ENCODE results near the gene FLOT1. TPM values are rescaled to one million over a fixed set of nuclear protein-coding genes. Genes with fewer than 3 reads are reported as not detected.
A peak's percentile ranks its signal among the peaks of the same experiment; 100 is the strongest.

Gene FLOT1
- total and polyA plus RNA-seq, 2 of the 13 experiments (the other 11 are each of a cell fraction or from before 2014, with no cell fraction given), result 82.3 to 130 TPM

GRCh38 chr6:30763618-30764489 is 21.4 kb upstream of the FLOT1 start (continued):
- TF ChIP-seq SMYD3 (CRISPR knock-in tag; IDR thresholded peaks at IDR 0.05) (0 out of 2 replicates have a peak, but pooled peaks have one; percentile 20), CC2D1A (CRISPR knock-in tag; IDR thresholded peaks at IDR 0.05) (no peak), TIGD3 (CRISPR knock-in tag; IDR thresholded peaks at IDR 0.05; ENCODE audit: borderline replicate concordance) (peak; percentile 88), RFXAP (CRISPR knock-in tag; IDR thresholded peaks at IDR 0.05; ENCODE audit: borderline replicate concordance) (0 out of 2 replicates have a peak, but pooled peaks have one; percentile 21), ZNF337 (CRISPR knock-in tag; IDR thresholded peaks at IDR 0.05; ENCODE audit: borderline replicate concordance, low read depth) (peak; percentile 78), BRD4 (CRISPR knock-in tag; IDR thresholded peaks at IDR 0.05) (peak; percentile 91), PAWR (CRISPR knock-in tag; IDR thresholded peaks at IDR 0.05; ENCODE audit: borderline replicate concordance) (no peak), NR2F6 (IDR thresholded peaks at IDR 0.05) (peak; percentile 88), NR2F6 (CRISPR knock-in tag; IDR thresholded peaks at IDR 0.05) (peak; percentile 88), ZSCAN25 (CRISPR knock-in tag; IDR thresholded peaks at IDR 0.05) (peak; percentile 73; the same call in 1 of the 2 replicates), ZNF883 (CRISPR knock-in tag; IDR thresholded peaks at IDR 0.05; ENCODE audit: not compliant biosample characterization) (peak; percentile 55), FOXC1 (CRISPR knock-in tag; IDR thresholded peaks at IDR 0.05; ENCODE audit: borderline replicate concordance) (no peak; the same call in 1 of the 2 replicates), MEIS1 (CRISPR knock-in tag; IDR thresholded peaks at IDR 0.05; ENCODE audit: borderline replicate concordance) (peak; percentile 26), ZNF274 (CRISPR knock-in tag; IDR thresholded peaks at IDR 0.05) (peak; percentile 90), SMARCE1 (IDR thresholded peaks at IDR 0.05; ENCODE audit: borderline replicate concordance) (no peak), ZNF362 (CRISPR knock-in tag; IDR thresholded peaks at IDR 0.05; ENCODE audit: borderline replicate concordance) (peak; percentile 56; the same call in 1 of the 2 replicates), ZNF224 (CRISPR knock-in tag; IDR thresholded peaks at IDR 0.05) (peak; percentile 96; the same call in 1 of the 2 replicates), ZFYVE20 (CRISPR knock-in tag; IDR thresholded peaks at IDR 0.05; ENCODE audit: borderline replicate concordance, low read depth) (no peak), ZNF276 (CRISPR knock-in tag; IDR thresholded peaks at IDR 0.05; ENCODE audit: low read depth) (no peak), ZNF614 (CRISPR knock-in tag; IDR thresholded peaks at IDR 0.05; ENCODE audit: borderline replicate concordance) (peak; percentile 72), ZBTB21 (CRISPR knock-in tag; IDR thresholded peaks at IDR 0.05) (no peak), ZKSCAN1 (IDR thresholded peaks at IDR 0.05; ENCODE audit: low read length) (no peak), ZBTB46 (CRISPR knock-in tag; IDR thresholded peaks at IDR 0.05; ENCODE audit: borderline replicate concordance) (peak; percentile 71; the same call in 1 of the 2 replicates), DPF2 (CRISPR knock-in tag; IDR thresholded peaks at IDR 0.05; ENCODE audit: borderline replicate concordance, low read depth) (peak; percentile 68; the same call in 1 of the 2 replicates)
